C4-2B (cell line): ENCODE results near the gene ZNF18.

ENCODE experiments used
- CTCF ChIP-seq: fragments of 450-650 bp; conservative IDR thresholded peaks from 2 replicates; pipeline ENCODE4 v1.5.1; 2017; ENCODE audit warnings: mild to moderate bottlenecking
- ZFX ChIP-seq: fragments of 450-650 bp; IDR thresholded peaks from 2 replicates; pipeline ENCODE4 v1.6.1; 2017

GRCh38 chr17:11954936-11955335 is 42.3 kb downstream of the ZNF18 start:
- TF ChIP-seq CTCF (no peak), ZFX (no peak)
